ENCODE measurements around the gene B3GNT5. TPM values are rescaled to one million over a fixed set of nuclear protein-coding genes. Genes with fewer than 3 reads are reported as not detected.

B3GNT5 gene, protein sequence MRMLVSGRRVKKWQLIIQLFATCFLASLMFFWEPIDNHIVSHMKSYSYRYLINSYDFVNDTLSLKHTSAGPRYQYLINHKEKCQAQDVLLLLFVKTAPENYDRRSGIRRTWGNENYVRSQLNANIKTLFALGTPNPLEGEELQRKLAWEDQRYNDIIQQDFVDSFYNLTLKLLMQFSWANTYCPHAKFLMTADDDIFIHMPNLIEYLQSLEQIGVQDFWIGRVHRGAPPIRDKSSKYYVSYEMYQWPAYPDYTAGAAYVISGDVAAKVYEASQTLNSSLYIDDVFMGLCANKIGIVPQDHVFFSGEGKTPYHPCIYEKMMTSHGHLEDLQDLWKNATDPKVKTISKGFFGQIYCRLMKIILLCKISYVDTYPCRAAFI
- under 1 TPM; 0.60 to 0.73 TPM for total RNA-seq
- polyA plus RNA-seq (2013, experiment 1 of 2): 0.97 TPM
- polyA plus RNA-seq (2013, experiment 2 of 2): 1.8 TPM
- total RNA-seq: 0 to 171 (median 3.3) reads per million in 172 experiments

DNA sequence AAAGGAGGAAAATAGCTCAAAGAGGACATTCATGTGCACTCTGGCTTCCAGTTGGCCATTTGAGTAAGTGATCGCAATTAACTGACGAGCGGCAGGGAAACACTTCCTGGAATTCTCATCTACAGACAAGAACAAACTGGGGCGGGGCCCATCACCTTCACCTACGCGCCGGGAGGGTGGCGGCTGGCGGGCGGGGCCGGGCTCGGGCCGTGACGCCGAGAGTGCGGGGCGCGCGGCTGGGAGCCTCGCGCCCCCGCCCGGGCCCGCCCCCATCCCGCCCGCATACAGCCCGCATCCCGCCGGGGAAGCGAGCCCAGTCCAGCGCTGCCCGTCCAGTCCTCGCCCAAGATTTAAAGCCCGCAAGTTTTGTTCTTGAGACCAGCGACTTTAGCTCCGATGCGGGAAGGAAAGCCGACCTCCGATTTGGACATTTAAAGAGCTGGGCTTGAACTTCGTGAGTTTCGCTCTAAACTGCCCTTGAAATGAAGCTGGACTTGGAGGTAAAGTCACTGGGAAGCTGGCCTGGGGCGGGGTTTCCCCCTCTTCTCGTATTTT lies at the start of gene B3GNT5:
Gene B3GNT5, plus strand, starts transcription at position 281 of the 555 bp plus-strand sequence. CDS start 16,546 bp downstream, outside the sequence.
- Mint-ChIP-seq H3K27ac (no peak within 1 kb of the TSS), H3K9me3 (no peaks in the 10 kb centered on the region), H3K4me1 (ENCODE audit: low read depth) (peaks cover 9% of the 10 kb centered on the region), H3K4me3 (peak within 1 kb of the TSS; percentile 83), H3K36me3 (ENCODE audit: low read depth) (no peaks in the 10 kb centered on the region), H3K27me3 (peaks cover 44% of the 10 kb centered on the region)
- peaks cover 16% of the 10 kb centered on the region for H3K4me1 ChIP-seq (ENCODE audit: insufficient read depth, low read length)
- TF ChIP-seq, protein P1, sequence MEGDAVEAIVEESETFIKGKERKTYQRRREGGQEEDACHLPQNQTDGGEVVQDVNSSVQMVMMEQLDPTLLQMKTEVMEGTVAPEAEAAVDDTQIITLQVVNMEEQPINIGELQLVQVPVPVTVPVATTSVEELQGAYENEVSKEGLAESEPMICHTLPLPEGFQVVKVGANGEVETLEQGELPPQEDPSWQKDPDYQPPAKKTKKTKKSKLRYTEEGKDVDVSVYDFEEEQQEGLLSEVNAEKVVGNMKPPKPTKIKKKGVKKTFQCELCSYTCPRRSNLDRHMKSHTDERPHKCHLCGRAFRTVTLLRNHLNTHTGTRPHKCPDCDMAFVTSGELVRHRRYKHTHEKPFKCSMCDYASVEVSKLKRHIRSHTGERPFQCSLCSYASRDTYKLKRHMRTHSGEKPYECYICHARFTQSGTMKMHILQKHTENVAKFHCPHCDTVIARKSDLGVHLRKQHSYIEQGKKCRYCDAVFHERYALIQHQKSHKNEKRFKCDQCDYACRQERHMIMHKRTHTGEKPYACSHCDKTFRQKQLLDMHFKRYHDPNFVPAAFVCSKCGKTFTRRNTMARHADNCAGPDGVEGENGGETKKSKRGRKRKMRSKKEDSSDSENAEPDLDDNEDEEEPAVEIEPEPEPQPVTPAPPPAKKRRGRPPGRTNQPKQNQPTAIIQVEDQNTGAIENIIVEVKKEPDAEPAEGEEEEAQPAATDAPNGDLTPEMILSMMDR (IDR thresholded peaks at IDR 0.05): no peak
- DNase-seq (peak in 5 of 14 experiments; percentile 25 to 53 (median 49)), ATAC-seq (ENCODE audit: poor library complexity) (peak; percentile 40)
- ChIA-PET CTCF (interaction anchor here (2.4 kb wide), 1 partner anchor 129 kb away, joined by 7 read pairs; no protein-coding TSS in a partner anchor), POLR2A (interaction anchor here (1.7 kb wide), 1 partner anchor 33 kb away, joined by 5 read pairs; no protein-coding TSS in a partner anchor)
- H3K9me3 ChIP-seq (ENCODE audit: control insufficient read depth in 1 of 2, insufficient read depth in 1 of 2, low read length in 2 of 2): peaks cover 0 to 8% of the 10 kb centered on the region in 2 experiments
- peak within 1 kb of the TSS; percentile 66 for H3K4me3 ChIP-seq (ENCODE audit: low read length)
- no peak within 1 kb of the TSS for H3K27ac ChIP-seq (ENCODE audit: low read depth in 1 of 2, low read length in 2 of 2)
- peaks cover 16 to 19% of the 10 kb centered on the region in 2 experiments for H3K27me3 ChIP-seq (ENCODE audit: control insufficient read depth in 1 of 2, insufficient read depth in 2 of 2, low read length in 2 of 2)
- intact Hi-C loops (cut with DNase I, micrococcal nuclease): loop anchor here in 1 of 2 experiments (5.0 kb wide), 1 partner anchor 34 kb away; no protein-coding TSS in a partner anchor
- H3K36me3 ChIP-seq (ENCODE audit: insufficient read depth, low read length): no peaks in the 10 kb centered on the region

- H3K27me3 Mint-ChIP-seq: no peaks in the 10 kb centered on the region
- CTCF ChIA-PET: no interaction called here
- ATAC-seq (ENCODE audit: poor library complexity) (no peak), DNase-seq (no peak)
- POLR2A ChIA-PET: no interaction called here
- no peak overlapping the region for H3K4me3 ChIP-seq (ENCODE audit: low read length)
- TF ChIP-seq, protein P1 (IDR thresholded peaks at IDR 0.05): no peak
- no peaks in the 10 kb centered on the region for H3K36me3 ChIP-seq (ENCODE audit: insufficient read depth, low read length)
- H3K36me3 Mint-ChIP-seq (ENCODE audit: low read depth): peaks cover 5% of the 10 kb centered on the region
- H3K27ac Mint-ChIP-seq: no peak overlapping the region
- peaks cover 7% of the 10 kb centered on the region for H3K4me1 ChIP-seq (ENCODE audit: insufficient read depth, low read length)
- no peaks in the 10 kb centered on the region for H3K9me3 ChIP-seq (ENCODE audit: control insufficient read depth in 1 of 2, insufficient read depth in 1 of 2, low read length in 2 of 2)
- no peak overlapping the region for H3K4me3 Mint-ChIP-seq
- intact Hi-C loops (cut with DNase I, micrococcal nuclease): no loop called here
- H3K4me1 Mint-ChIP-seq (ENCODE audit: low read depth): peaks cover 11% of the 10 kb centered on the region
- H3K9me3 Mint-ChIP-seq: peaks cover 7% of the 10 kb centered on the region
- no peak overlapping the region for H3K27ac ChIP-seq (ENCODE audit: low read depth in 1 of 2, low read length in 2 of 2)
- no peaks in the 10 kb centered on the region for H3K27me3 ChIP-seq (ENCODE audit: control insufficient read depth in 1 of 2, insufficient read depth in 2 of 2, low read length in 2 of 2)
Observed at GRCh38 chr3:183203670-183204069, 49.4 kb upstream of the B3GNT5 start.

GRCh38 chr3:183208260-183208659 lies 44.8 kb upstream of the B3GNT5 start:
- intact Hi-C loops (cut with DNase I, micrococcal nuclease): no loop called here
- Histone ChIP-seq H3K4me1 (ENCODE audit: insufficient read depth, low read length) (no peaks in the 10 kb centered on the region), H3K27ac (ENCODE audit: low read depth in 1 of 2, low read length in 2 of 2) (no peak overlapping the region), H3K27me3 (ENCODE audit: control insufficient read depth in 1 of 2, insufficient read depth in 2 of 2, low read length in 2 of 2) (no peaks in the 10 kb centered on the region), H3K36me3 (ENCODE audit: insufficient read depth, low read length) (no peaks in the 10 kb centered on the region), H3K4me3 (ENCODE audit: low read length) (no peak overlapping the region), H3K9me3 (ENCODE audit: control insufficient read depth in 1 of 2, insufficient read depth in 1 of 2, low read length in 2 of 2) (no peaks in the 10 kb centered on the region)
- POLR2A ChIA-PET: no interaction called here
- no peak for DNase-seq
- H3K27ac Mint-ChIP-seq: no peak overlapping the region
- no peaks in the 10 kb centered on the region for H3K36me3 Mint-ChIP-seq (ENCODE audit: low read depth)
- no peaks in the 10 kb centered on the region for H3K4me1 Mint-ChIP-seq (ENCODE audit: low read depth)
- H3K4me3 Mint-ChIP-seq: no peak overlapping the region
- CTCF ChIA-PET: interaction anchor here (0.6 to 1.7 kb wide), 2 partner anchors 10 to 166 kb away, joined by 3 to 4 read pairs; no protein-coding TSS in a partner anchor
- TF ChIP-seq, protein P1 (IDR thresholded peaks at IDR 0.05): no peak
- no peaks in the 10 kb centered on the region for H3K27me3 Mint-ChIP-seq
- ATAC-seq (ENCODE audit: poor library complexity): no peak
- peaks cover 7% of the 10 kb centered on the region for H3K9me3 Mint-ChIP-seq
